ENCODE data around the gene IGSF8. TPM values are rescaled to one million over a fixed set of nuclear protein-coding genes. Genes with fewer than 3 reads are reported as not detected.

IGSF8 gene
- total RNA-seq, 4 donors from 2014 or later: 35.9 to 89.0 (median 49.5) TPM

GRCh38 chr1:160047111-160047991 lies 51.1 kb downstream of the IGSF8 start:
- Histone ChIP-seq H3K36me3 (no peaks in the 10 kb centered on the region), H3K4me3 (no peak overlapping the region), H3K9me3 (no peaks in the 10 kb centered on the region), H3K27me3 (peaks cover 10% of the 10 kb centered on the region), H3K4me1 (peaks cover 6 to 16% (median 12%) of the 10 kb centered on the region in 4 donors), H3K27ac (no peak overlapping the region)
- DNase-seq: no peak
- intact Hi-C loops (cut with DNase I; ENCODE audit: low total_unique reads) (loop anchor here (2.0 kb wide), 1 partner anchor 37 kb away; no protein-coding TSS in a partner anchor), in situ Hi-C loops (cut with MboI; ENCODE audit: low pct_ligation_motif_present in 1 of 4, low pct_unique_long_range_greater_than_20kb in 1 of 4, low sequenced_read_pairs in 3 of 4) (no loop called here)
- TF ChIP-seq POLR2AphosphoS5 (IDR thresholded peaks at IDR 0.05) (no peak), POLR2A (IDR thresholded peaks at IDR 0.05) (no peak), EP300 (IDR thresholded peaks at IDR 0.05; ENCODE audit: low read depth) (no peak), CTCF (IDR thresholded peaks at IDR 0.05) (no peak)
- 66 to 67% methylated on average over 6 to 9 of the region's 9 CpGs for WGBS, 2 donors (ENCODE audit: low coverage in 1 of 2)

- intact Hi-C loops (cut with DNase I; ENCODE audit: low total_unique reads): loop anchor here (2.0 kb wide), 1 partner anchor 38 kb away; no protein-coding TSS in a partner anchor
- peak overlapping the region in 1 of 4 donors; percentile 31 for H3K27ac ChIP-seq
- DNase-seq: peak; percentile 50
- no peaks in the 10 kb centered on the region for H3K36me3 ChIP-seq
- H3K9me3 ChIP-seq: no peaks in the 10 kb centered on the region
- WGBS, 2 donors (ENCODE audit: low coverage in 1 of 2): 4 to 60% methylated on average over 1 to 11 of the region's 11 CpGs
- in situ Hi-C loops (cut with MboI; ENCODE audit: low pct_ligation_motif_present in 1 of 4, low pct_unique_long_range_greater_than_20kb in 1 of 4, low sequenced_read_pairs in 3 of 4): no loop called here
- peaks cover 2% of the 10 kb centered on the region for H3K27me3 ChIP-seq
- peaks cover 6 to 16% (median 12%) of the 10 kb centered on the region in 4 donors for H3K4me1 ChIP-seq
- TF ChIP-seq EP300 (IDR thresholded peaks at IDR 0.05; ENCODE audit: low read depth) (no peak), POLR2AphosphoS5 (IDR thresholded peaks at IDR 0.05) (peak in 1 of 3 donors; percentile 39), CTCF (IDR thresholded peaks at IDR 0.05) (peak; percentile 61 to 72 (median 67)), POLR2A (IDR thresholded peaks at IDR 0.05) (no peak)
- H3K4me3 ChIP-seq: no peak overlapping the region
These were observed 51.8 kb downstream of the IGSF8 start for GRCh38 chr1:160046494-160047110.

- no peaks in the 10 kb centered on the region for H3K36me3 ChIP-seq
- H3K4me1 ChIP-seq: peaks cover 6 to 16% (median 12%) of the 10 kb centered on the region in 4 donors
- 36 to 41% methylated on average over 2 of the region's 2 CpGs for WGBS, 2 donors (ENCODE audit: low coverage in 1 of 2)
- no peak overlapping the region for H3K4me3 ChIP-seq
- intact Hi-C loops (cut with DNase I; ENCODE audit: low total_unique reads): loop anchor here (2.0 kb wide), 1 partner anchor 39 kb away; no protein-coding TSS in a partner anchor
- in situ Hi-C loops (cut with MboI; ENCODE audit: low pct_ligation_motif_present in 1 of 4, low pct_unique_long_range_greater_than_20kb in 1 of 4, low sequenced_read_pairs in 3 of 4): no loop called here
- H3K9me3 ChIP-seq: no peaks in the 10 kb centered on the region
- H3K27ac ChIP-seq: no peak overlapping the region
- DNase-seq: no peak
- no peaks in the 10 kb centered on the region for H3K27me3 ChIP-seq
- no peak for TF ChIP-seq EP300 (IDR thresholded peaks at IDR 0.05; ENCODE audit: low read depth)
These were observed 52.8 kb downstream of the IGSF8 start for GRCh38 chr1:160045653-160046052.

- Histone ChIP-seq H3K9me3 (no peaks in the 10 kb centered on the region), H3K27ac (no peak overlapping the region), H3K4me3 (no peak overlapping the region), H3K36me3 (no peaks in the 10 kb centered on the region), H3K4me1 (peaks cover 6 to 16% (median 12%) of the 10 kb centered on the region in 4 donors), H3K27me3 (no peaks in the 10 kb centered on the region)
- in situ Hi-C loops (cut with MboI; ENCODE audit: low pct_ligation_motif_present in 1 of 4, low pct_unique_long_range_greater_than_20kb in 1 of 4, low sequenced_read_pairs in 3 of 4) (no loop called here), intact Hi-C loops (cut with DNase I; ENCODE audit: low total_unique reads) (no loop called here)
- no peak for DNase-seq
- TF ChIP-seq POLR2A (IDR thresholded peaks at IDR 0.05): no peak
- TF ChIP-seq POLR2AphosphoS5 (IDR thresholded peaks at IDR 0.05): no peak
- no peak for TF ChIP-seq EP300 (IDR thresholded peaks at IDR 0.05; ENCODE audit: low read depth)
- TF ChIP-seq CTCF (IDR thresholded peaks at IDR 0.05): no peak
These were observed 54.9 kb downstream of the IGSF8 start for GRCh38 chr1:160043543-160043942.

Other genes starting within 250 kb of the IGSF8 start
- not detected for gene VSIG8, start 236.0 kb downstream of the IGSF8 start, total RNA-seq
- under 1 TPM in 1 of 4 donors, not detected in 3; 0.32 TPM for gene CFAP45, start 198.5 kb downstream of the IGSF8 start, total RNA-seq
- gene TAGLN2, start 173.1 kb downstream of the IGSF8 start, total RNA-seq: 100 to 1,000 TPM in 3 of 4 donors, 10 to 100 TPM in 1; 65.1 to 235 (median 168) TPM
- gene IGSF9, start 153.0 kb downstream of the IGSF8 start, total RNA-seq: 100 to 1,000 TPM in 1 of 4 donors, 10 to 100 TPM in 3; 40.7 to 137 (median 81.3) TPM
- under 1 TPM in 1 of 4 donors, not detected in 3; 0.64 TPM for gene SLAMF9, start 144.4 kb downstream of the IGSF8 start, total RNA-seq
- 1 to 10 TPM; 3.2 to 8.2 (median 4.9) TPM for gene PIGM, start 66.6 kb downstream of the IGSF8 start, total RNA-seq
- gene KCNJ10, start 28.5 kb downstream of the IGSF8 start, total RNA-seq: not detected
- under 1 TPM in 1 of 4 donors, not detected in 3; 0.27 TPM for gene KCNJ9, start 17.1 kb downstream of the IGSF8 start, total RNA-seq
- 10 to 100 TPM; 11.4 to 40.8 (median 23.1) TPM for gene ATP1A2, start 17.1 kb upstream of the IGSF8 start, total RNA-seq
- gene ATP1A4, start 53.0 kb upstream of the IGSF8 start, total RNA-seq: under 1 TPM in 1 of 4 donors, not detected in 3; 0.20 TPM
- under 1 TPM in 2 of 4 donors, not detected in 2; 0.55 to 0.95 TPM for gene CASQ1, start 92.0 kb upstream of the IGSF8 start, total RNA-seq
- gene PEA15, start 106.8 kb upstream of the IGSF8 start, total RNA-seq: 10 to 100 TPM; 25.8 to 92.5 (median 27.3) TPM
- gene DCAF8, start 163.9 kb upstream of the IGSF8 start, total RNA-seq: 100 to 1,000 TPM; 128 to 279 (median 137) TPM
- 10 to 100 TPM; 22.1 to 50.8 (median 32.8) TPM for gene PEX19, start 186.5 kb upstream of the IGSF8 start, total RNA-seq
- 100 to 1,000 TPM in 3 of 4 donors, 10 to 100 TPM in 1; 98.7 to 152 (median 119) TPM for gene COPA, start 244.6 kb upstream of the IGSF8 start, total RNA-seq
- gene NCSTN, start 244.8 kb upstream of the IGSF8 start, total RNA-seq: 100 to 1,000 TPM in 1 of 4 donors, 10 to 100 TPM in 3; 30.6 to 101 (median 67.3) TPM

Measured in transverse colon (tissue), 4 donors.